DMS53 treated with DMSO at 0.1 percent for 48 hours (cell line): ENCODE measurements around the gene PKP3.
A peak's percentile ranks its signal among the peaks of the same experiment; 100 is the strongest.
"Not testable (repeated sequence)": the region's sequence is repeated elsewhere in the genome, so short reads cannot be mapped to it uniquely, and the experiment has no call there.

Source experiments
- DNase-seq: peaks from one replicate; lab custom pipeline; 2025; ENCODE audit not compliant: unreplicated experiment; lab: John Stamatoyannopoulos, UW

The PKP3 gene

GRCh38 chr11:394034-394857 lies at the start of gene PKP3:
PKP3 (plus strand) TSS chr11:394209; CDS start chr11:394293, 84 bp downstream.
- peak; percentile 78 for DNase-seq

GRCh38 chr11:344836-345578 lies 49.0 kb upstream of the PKP3 start:
- DNase-seq, result no peak

- no peak for DNase-seq
These were observed 47.5 kb upstream of the PKP3 start for GRCh38 chr11:346529-346928.

- DNase-seq, result not testable (repeated sequence)
These were observed 44.6 kb upstream of the PKP3 start for GRCh38 chr11:349270-349954.

GRCh38 chr11:350033-350722 lies 43.8 kb upstream of the PKP3 start:
- not testable (repeated sequence) for DNase-seq

GRCh38 chr11:350723-351255 lies 43.2 kb upstream of the PKP3 start:
- no peak for DNase-seq

GRCh38 chr11:351411-351810 lies 42.6 kb upstream of the PKP3 start:
- DNase-seq, result no peak

GRCh38 chr11:352456-353031 lies 41.5 kb upstream of the PKP3 start:
- no peak for DNase-seq

- DNase-seq, result no peak
These were observed 40.7 kb upstream of the PKP3 start for GRCh38 chr11:353179-353873.

- DNase-seq, result peak; percentile 59
These were observed 38.2 kb upstream of the PKP3 start for GRCh38 chr11:355581-356458.

GRCh38 chr11:356610-357009 lies 37.4 kb upstream of the PKP3 start:
- no peak for DNase-seq

GRCh38 chr11:357582-357981 lies 36.4 kb upstream of the PKP3 start:
- DNase-seq, result no peak

- DNase-seq, result no peak
These were observed 35.7 kb upstream of the PKP3 start for GRCh38 chr11:358129-358800.

- DNase-seq, result no peak
These were observed 34.8 kb upstream of the PKP3 start for GRCh38 chr11:359181-359714.

- DNase-seq, result no peak
These were observed 33.4 kb upstream of the PKP3 start for GRCh38 chr11:360326-361280.

- no peak for DNase-seq
These were observed 31.2 kb upstream of the PKP3 start for GRCh38 chr11:362642-363442.
